Endothelial cell of hepatic sinusoid (primary cell): Measurements from ENCODE around the gene HDAC8.
"Not testable (repeated sequence)": the region's sequence is repeated elsewhere in the genome, so short reads cannot be mapped to it uniquely, and the experiment has no call there.

Experiments used
- in situ Hi-C: cut with HindIII; loops from 2 replicates; pipeline ENCODE4 v1.10.0; 2017; ENCODE audit warnings: low sequenced_read_pairs

Gene HDAC8

GRCh38 chrX:72536542-72536941, 36.1 kb downstream of the HDAC8 start:
- in situ Hi-C loops, result no loop called here

GRCh38 chrX:72532366-72532765, 40.3 kb downstream of the HDAC8 start:
- in situ Hi-C loops, result no loop called here

- in situ Hi-C loops, result no loop called here
These were observed 45.8 kb downstream of the HDAC8 start for GRCh38 chrX:72526534-72527508.

- in situ Hi-C loops, result no loop called here
These were observed 73.9 kb downstream of the HDAC8 start for GRCh38 chrX:72498782-72499181.

- in situ Hi-C loops, result no loop called here
These were observed 77.6 kb downstream of the HDAC8 start for GRCh38 chrX:72495046-72495445.

- in situ Hi-C loops, result no loop called here
These were observed 80.1 kb downstream of the HDAC8 start for GRCh38 chrX:72492499-72492898.

DNA sequence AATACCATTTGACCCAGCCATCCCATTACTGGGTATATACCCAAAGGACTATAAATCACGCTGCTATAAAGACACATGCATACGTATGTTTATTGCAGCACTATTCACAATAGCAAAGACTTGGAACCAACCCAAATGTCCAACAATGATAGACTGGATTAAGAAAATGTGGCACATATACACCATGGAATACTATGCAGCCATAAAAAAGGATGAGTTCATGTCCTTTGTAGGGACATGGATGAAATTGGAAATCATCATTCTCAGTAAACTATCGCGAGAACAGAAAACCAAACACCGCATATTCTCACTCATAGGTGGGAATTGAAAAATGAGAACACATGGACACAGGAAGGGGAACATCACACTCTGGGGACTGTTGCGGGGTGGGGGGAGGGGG, 82.4 kb downstream of the HDAC8 start:
- in situ Hi-C loops, result not testable (repeated sequence)

DNA sequence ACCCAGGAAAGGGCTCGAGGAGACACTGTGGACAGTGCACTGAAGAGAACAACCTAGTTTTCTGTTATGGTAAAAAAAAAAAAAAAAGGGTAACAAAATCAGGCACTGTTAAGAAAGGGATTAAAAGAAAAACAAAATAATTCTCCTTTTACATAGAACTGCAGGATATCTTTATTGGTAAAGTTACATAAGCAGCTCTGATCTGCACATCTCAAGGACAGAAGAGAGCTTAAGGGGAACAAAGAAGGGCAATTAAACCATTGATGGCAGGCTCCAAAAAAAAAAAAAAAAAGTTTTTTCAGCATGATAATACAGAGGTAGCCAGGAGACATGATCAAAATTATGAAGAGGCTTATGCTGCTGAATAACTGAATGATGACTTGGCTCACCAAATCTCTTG, 85.0 kb downstream of the HDAC8 start:
- in situ Hi-C loops, result no loop called here

- in situ Hi-C loops, result no loop called here
These were observed 93.0 kb downstream of the HDAC8 start for GRCh38 chrX:72479324-72480274.

DNA sequence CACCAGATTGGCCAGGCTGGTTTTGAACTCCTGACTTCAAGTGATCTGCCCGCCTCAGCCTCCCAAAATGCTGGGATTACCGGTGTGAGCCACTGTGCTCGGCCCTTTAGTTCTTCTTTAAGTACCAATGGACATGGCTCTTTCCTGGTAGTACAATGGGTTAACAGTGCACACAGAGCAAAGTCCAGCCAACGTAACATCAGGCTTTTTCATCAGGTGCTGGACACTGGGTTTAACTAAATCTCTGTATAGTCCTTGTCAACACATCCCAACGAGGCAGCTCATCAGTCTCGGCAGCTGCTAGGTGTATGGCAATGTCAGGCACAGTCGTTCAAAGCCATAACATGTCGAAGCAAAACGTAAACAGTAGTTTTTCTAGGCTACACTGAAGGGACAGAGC, 93.8 kb downstream of the HDAC8 start:
- in situ Hi-C loops, result no loop called here

DNA sequence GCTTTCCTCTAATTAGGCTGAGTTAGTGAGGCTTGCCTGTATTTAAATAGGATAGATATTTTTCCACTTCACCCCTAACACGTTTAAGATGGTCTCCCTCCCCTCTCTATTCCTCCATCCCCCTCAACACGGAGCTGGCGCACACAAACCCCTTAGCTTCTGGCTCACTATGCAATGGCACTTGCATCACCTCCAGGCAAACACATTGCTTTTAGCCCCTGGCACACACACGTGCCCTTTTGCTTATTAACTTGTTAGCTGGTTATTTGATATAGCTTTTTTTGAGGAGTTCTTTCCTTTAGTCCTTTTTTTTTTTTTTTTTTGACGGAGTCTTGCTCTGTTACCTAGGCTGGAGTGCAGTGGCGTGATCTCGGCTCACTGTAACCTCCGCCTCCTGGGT, 94.3 kb downstream of the HDAC8 start:
- in situ Hi-C loops, result no loop called here

GRCh38 chrX:72477781-72478181, 94.9 kb downstream of the HDAC8 start:
- in situ Hi-C loops, result no loop called here

DNA sequence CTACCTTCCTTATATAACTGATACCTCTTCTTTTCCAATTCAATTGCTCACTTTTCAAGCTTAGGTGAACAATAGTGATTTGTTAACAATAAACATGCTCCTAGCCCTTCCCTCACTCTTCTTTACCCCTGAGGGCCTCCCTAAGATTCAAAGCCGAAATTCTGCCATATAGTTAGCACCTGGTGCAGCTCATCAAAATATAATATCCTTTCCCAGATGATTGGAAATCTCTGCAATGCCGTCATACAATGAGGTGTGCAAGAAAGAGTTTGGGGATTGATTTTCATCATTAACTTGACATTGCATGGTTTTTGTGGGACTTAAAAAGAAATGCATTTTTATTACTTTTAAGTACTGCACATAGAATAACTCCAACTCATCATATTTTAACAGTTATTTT, 95.3 kb downstream of the HDAC8 start:
- in situ Hi-C loops, result no loop called here

GRCh38 chrX:72475952-72476668, 96.5 kb downstream of the HDAC8 start:
- in situ Hi-C loops, result no loop called here

DNA sequence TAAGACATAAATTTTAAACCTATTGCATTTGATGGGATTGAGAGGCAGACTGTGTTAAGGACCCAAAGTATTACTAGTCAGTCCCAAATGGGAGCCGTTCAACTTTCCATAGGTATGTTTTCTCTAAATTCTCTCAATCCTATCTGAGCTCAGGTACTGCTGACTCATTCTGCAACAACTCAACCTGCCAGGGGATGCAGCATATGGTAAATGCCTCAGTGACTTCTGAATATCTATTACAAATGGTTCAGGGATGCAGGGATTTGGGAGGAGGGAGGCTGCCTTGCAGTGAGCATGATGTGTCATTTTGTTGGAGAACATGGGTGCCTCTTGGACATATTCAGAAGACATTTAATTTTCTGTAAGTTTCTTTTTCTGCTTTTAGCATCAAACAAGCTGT, 97.3 kb downstream of the HDAC8 start:
- in situ Hi-C loops, result no loop called here

- in situ Hi-C loops, result no loop called here
These were observed 102.0 kb downstream of the HDAC8 start for GRCh38 chrX:72470532-72471223.

- in situ Hi-C loops, result no loop called here
These were observed 102.5 kb downstream of the HDAC8 start for GRCh38 chrX:72470117-72470516.

- in situ Hi-C loops, result no loop called here
These were observed 104.0 kb downstream of the HDAC8 start for GRCh38 chrX:72468607-72469006.

DNA sequence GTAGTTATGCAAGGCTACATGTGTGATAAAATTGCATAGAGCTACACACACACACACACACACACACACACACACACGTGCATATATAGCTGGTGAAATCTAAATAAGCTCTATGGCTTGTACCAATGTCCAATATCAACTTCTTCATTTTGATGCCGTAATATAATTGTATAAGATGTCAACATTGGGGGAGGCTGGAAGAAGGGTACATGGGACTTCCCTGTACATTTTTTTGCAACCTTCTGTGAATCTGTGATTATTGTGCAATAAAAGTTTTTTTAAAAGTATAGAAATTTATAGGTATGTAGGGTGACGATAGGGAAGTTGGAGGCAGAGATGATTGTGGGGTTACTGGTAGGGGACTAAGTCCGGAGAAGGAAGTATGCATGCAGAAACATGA, 105.5 kb downstream of the HDAC8 start:
- in situ Hi-C loops, result no loop called here

DNA sequence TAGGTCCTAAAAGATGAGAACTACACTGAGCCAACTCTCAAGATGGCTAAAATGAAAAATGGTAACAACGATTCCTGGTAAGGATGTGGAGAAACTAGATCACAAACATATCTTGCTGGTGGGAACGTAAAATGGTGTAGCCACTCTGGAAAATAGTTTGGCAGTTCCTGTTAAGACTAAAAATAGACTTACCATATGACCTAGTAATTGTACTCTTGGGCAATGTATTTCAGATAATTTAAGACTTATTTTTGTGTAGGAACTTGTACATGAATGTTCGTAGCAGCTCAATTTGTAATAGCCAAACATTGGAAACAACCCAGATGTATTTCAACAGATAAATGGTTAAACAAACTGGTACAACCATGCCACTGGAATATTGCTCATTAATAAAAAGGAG, 106.2 kb downstream of the HDAC8 start:
- in situ Hi-C loops, result no loop called here
